ENCODE measurements around the gene SUMO3.

DNA sequence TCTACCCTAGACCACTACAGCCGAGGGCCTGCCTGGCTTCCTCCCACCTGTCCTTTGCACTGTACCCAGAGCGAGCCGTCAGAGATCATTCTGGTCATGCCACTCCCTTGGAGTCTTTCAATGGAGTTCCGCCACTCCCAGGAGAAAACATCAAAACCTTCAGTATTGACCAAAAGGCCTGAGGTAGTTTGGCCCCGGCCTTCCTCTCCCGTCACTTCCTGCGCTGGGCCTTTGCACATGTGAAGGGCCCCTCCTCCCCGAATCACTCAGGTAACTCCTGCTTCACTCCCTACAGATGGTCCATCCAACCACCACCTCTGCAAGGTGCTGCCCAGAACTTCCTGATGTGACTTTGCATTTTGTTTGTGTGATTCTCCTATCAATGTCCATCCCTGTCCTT lies 42.9 kb downstream of the SUMO3 start:
- TF ChIP-seq POLR2A (IDR thresholded peaks at IDR 0.05; ENCODE audit: control extremely low read depth in 1 of 2, low read depth in 2 of 2, low read length in 2 of 2) (no peak), CTCF (IDR thresholded peaks at IDR 0.05; ENCODE audit: control extremely low read depth in 1 of 3, insufficient read depth in 1 of 3, low read depth in 1 of 3, low read length in 3 of 3) (no peak), SIN3A (conservative IDR thresholded peaks at IDR 0.05 in 1 of 2, IDR thresholded peaks at IDR 0.05 in 1 of 2; ENCODE audit: low read depth in 1 of 2, low read length in 2 of 2) (no peak), NANOG (IDR thresholded peaks at IDR 0.05; ENCODE audit: insufficient read depth, low read depth, low read length, poor library complexity, severe bottlenecking) (no peak), MAX (IDR thresholded peaks at IDR 0.05) (no peak), TAF1 (IDR thresholded peaks at IDR 0.05; ENCODE audit: low read depth, low read length) (no peak), MAFK (IDR thresholded peaks at IDR 0.05; ENCODE audit: low read depth, low read length) (no peak), JUND (IDR thresholded peaks at IDR 0.05; ENCODE audit: low read length) (no peak)
